NCI-H510A (cell line): Measurements from ENCODE around the gene B3GNT7.
A peak's percentile ranks its signal among the peaks of the same experiment; 100 is the strongest.
"Not testable (repeated sequence)": the region's sequence is repeated elsewhere in the genome, so short reads cannot be mapped to it uniquely, and the experiment has no call there.

Source experiments
- DNase-seq: peaks from one replicate; lab custom pipeline; 2025; lab: John Stamatoyannopoulos, UW

The B3GNT7 gene, protein sequence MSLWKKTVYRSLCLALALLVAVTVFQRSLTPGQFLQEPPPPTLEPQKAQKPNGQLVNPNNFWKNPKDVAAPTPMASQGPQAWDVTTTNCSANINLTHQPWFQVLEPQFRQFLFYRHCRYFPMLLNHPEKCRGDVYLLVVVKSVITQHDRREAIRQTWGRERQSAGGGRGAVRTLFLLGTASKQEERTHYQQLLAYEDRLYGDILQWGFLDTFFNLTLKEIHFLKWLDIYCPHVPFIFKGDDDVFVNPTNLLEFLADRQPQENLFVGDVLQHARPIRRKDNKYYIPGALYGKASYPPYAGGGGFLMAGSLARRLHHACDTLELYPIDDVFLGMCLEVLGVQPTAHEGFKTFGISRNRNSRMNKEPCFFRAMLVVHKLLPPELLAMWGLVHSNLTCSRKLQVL

DNA sequence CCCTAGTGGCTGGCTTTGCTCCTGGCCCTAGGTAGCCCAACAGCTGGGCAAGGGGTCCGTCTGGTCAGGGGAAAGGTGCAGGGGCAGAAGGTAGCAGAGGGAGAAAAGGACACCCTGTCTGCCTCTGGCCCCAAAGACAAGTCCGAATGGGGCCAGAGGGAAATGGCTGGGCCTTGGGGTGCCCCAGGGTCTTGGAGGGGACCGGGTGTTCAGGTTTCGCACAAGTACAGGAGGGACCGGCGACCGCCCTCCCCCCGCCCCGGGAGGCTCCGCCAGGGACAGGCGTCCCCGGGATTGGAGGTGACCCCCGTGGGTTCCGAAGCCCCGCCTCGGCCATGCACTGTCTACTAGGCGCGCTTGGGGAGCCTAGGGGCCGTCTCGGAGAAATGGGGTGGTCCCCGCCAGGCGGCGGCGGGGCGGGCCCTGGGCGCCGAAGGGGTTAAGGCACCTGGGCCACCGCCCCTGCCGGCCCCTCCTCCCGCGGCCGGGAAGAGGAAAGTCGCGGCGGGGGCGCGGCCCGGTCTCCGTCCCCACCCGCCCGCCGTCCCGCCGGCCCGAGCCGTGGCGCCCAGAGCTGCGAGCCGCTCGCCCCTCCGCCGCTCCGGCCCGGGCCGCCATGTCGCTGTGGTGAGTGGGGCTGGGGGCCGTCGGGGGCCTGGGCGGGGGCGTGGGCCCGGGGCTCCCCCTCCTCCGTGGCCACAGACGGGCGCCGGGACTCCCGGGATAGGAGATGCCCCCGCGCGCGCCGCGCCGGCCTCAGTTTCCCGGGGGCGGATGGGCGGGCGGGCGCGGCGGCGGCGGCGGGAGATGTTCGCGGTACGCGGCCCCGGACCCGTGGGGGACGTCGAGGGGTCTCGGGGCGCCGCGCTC, at the start of gene B3GNT7:
Gene B3GNT7, plus strand, starts transcription at position 523 of the 870 bp plus-strand sequence. Its CDS starts 94 bp downstream, at position 617.
- DNase-seq: peak; percentile 43

DNA sequence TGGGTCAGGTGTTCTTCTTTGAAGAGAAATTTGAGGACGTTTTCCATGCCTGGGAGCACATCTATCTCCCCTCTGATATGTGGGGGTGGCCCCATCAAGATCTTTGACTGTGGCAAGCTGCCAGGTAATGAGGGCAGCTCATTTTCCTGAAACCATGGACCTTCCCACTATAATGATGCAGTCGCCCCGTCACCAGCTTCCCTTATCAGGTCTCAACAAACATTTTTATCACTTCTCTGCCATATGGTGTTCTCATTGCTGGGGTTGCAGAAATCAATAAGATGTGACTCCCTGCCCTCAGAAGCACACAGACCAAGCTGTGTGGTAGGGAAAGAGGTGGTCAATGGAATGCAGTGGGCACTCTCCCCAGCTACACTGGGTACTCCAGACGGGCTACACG, 48.4 kb upstream of the B3GNT7 start:
- DNase-seq: no peak

DNA sequence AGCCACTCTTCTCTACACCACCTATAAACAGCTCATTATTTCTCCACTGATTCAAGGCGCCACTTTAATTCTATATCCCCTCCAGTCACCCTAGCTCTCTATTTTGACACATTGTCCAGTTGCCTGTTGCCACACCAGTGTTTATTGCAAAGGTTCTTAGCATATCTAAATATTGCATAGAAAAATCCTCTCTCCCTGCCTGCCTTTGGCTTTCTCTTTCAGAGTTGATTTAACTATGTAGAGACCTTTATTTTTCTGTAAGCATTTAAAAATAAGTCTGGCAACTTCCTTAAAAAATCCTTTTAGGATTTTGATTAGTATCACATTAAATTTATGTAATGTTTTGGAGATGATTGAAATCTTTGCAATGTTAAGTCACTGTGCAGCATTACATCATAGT, 47.9 kb upstream of the B3GNT7 start:
- DNase-seq: no peak

DNA sequence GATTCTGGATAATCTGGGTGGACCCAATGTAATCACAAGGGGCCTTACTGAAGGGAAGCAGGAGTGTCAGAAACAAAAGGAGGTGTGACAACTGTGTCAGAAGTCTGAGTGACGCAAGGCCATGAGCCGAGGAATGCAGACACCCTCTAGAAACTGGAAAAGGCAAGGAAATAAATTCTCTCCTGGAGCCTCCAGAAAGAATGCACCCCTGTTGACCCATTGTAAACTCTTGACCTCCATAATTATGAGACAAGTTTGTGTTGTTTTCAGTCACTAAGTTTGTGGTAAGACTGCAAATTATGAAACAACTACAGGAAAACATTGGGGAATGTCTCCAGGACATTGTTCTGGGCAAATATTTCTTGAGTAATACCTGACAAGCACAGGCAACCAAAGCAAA, 47.3 kb upstream of the B3GNT7 start:
- no peak for DNase-seq

DNA sequence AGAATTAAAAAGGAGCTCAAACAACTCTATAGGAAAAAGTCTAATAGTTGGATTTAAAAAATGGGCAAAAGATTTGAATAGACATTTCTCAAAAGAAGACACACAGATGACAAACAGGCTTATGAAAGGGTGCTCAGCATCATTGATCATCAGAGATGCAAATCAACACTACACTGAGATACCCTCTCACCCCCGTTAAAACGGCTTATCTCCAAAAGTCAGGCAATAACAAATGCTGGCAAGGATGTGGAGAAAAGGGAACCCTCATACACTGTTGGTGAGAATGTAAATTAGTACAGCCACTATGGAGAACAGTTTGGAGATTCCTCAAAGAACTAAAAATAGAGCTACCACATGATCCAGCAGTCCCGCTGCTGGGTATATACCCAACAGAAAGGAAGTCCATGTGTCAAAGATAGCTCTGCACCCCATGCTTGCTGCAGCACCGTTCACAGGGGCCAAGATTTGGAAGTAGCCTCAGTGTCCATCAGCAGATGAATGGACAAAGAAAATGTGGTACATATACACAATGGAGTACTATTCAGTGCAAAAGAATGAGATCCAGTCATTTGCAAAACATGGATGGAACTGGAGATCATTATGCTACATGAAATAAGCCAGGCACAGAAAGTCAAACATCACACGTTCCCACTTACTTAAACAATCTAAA, 46.7 kb upstream of the B3GNT7 start:
- DNase-seq: no peak

DNA sequence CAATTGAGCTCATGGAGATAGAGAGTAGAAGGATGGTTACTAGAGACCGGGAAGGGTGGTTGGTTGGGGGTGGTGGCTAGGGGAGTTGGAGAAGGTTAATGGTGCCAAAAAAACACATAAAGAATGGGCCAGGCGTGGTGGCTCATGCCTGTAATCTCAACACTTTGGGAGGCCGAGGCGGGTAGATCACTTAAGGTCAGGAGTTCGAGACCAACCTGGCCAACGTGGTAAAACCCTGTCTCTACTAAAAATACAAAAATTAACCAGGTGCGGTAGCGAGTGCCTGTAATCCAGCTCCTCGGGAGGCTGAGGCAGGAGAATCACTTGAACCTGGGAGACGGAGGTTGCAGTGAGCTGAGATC, 46.2 kb upstream of the B3GNT7 start:
- not testable (repeated sequence) for DNase-seq

DNA sequence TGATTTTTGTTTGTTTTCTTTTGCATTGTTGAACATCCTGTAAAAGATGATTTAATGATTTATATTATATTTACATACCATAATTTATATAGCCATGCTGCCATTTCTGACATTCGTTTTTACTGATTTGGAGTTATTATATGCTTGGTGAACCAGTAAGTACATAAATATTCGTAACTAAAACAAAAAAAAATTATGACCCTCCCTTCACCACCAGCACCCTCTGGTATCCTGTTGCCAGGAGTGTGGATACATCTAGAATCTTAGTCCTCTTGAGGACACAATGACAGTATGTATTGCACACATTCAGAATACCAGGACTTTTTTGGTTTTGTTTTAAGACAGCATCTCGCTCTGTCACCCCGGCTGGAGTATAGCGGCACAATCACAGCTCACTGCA, 43.9 kb upstream of the B3GNT7 start:
- DNase-seq: no peak

DNA sequence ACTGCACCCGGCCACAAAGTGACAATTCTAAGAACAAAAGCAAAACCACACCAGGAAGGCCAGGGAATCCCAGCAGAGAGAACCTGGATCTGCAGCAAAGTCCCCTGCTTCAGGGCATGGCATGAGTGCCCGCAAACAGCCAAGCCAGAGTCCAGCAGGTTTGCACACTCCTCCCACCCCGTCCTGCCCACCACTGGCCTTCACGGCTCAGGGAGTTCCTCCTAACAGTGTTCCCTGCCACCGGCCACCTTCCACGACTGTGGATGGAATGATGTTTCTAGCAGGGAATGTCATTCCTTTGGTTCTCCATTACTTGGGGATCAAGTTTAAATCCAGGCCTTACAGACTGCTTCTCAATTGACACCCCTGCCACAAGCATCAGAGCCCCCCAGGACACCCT, 42.0 kb upstream of the B3GNT7 start:
- DNase-seq: no peak

DNA sequence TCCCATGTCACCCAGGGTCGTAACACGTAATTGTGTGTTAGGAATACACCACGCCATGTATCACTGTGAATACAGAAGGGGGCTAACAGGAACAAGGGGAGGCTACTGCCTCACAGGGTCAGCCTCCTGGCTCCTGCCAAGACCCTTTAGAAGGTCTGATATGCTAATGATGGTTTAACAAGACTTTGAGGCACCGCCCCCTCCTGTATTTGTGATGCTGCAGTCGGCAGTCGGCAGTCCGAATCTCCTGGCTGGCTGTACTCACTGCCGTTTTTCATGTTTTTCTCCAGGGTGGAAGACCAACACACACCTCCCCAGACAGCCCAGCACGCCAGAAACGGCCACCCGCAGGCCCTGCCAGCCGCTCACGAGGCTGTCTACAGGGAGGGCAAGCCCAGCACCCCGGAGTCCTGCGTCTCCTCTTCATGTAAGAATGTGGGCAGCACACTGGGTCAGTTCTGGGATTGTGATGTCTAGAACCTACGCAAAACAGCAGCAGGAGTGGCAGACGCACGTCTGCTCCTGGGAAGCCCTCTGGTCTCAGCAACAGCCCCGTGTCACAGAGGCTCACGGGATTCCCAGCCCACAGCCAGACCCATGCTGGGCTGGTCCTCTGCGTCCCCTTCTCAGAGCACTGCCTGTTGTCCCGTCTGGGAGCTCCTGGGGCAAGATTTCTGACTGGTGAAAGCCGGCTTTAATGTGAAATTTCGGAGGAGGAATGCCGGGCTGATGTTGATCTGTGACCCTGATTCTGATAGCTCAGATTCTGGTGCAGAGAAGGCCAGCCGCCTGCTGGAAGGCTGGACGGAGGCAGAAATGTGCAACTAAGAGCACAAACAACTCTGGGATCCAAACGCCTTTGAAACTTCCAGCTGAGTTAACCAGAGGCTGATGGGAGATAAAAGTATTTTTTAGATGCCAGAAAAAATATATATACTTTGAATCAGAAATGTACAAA, 39.7 kb upstream of the B3GNT7 start:
- DNase-seq: no peak

DNA sequence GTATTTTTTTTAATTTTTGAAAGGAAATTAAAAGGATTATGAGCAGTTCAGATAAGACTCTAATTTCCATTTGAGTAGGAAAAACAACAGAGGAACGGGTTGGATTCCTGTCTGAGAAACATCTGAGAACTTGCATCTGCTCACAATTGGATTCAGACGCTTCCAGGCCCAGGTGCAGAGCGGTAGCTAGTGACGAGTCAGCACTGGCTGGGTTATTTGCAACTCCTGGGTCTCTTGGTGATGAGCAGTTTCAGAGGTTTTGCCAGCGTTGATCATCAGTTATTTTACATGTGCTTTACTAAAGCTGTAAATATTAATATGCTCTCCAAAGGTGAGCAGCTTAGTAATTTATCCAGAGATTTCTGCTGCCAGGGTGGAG, 39.1 kb upstream of the B3GNT7 start:
- DNase-seq: no peak

DNA sequence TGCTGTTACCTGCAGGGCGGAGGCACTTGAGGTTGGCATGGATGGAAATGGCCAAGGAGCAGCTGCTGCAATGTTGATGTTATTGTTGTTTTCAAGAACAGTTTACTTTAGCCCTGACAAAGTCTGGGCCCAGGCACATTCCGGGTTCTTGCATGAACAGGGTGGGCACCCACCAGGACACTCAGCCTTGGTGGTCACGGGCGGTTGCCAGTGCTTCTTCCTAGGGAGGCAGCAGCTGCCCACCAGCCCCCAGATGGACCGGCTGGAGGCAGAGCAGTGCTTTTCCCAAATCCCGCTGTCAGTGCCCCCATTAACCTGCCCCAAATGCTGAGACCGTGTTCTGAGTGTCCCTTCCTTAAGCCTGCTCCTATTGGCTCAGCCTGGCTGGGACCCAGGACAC, 38.5 kb upstream of the B3GNT7 start:
- DNase-seq: no peak

DNA sequence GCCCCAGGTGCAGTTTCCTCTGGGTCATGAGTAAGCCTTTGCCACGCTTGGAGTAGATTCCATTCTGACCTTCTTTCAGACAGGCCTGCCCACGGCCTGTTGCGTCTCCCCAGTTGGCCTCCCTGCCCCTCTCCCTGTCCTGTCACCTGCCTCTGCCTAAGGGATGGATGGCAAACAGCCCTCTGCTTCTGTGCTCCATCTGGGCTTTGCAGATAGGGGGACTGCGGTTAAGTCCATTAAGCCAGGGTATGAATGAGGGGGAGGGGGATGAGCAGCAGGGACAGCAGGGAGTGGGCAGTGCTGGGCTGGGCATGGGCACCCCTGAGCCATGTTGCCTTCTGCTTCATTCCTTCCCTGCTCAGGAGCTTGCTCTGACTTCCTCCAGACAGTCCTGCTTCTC, 37.6 kb upstream of the B3GNT7 start:
- no peak for DNase-seq

DNA sequence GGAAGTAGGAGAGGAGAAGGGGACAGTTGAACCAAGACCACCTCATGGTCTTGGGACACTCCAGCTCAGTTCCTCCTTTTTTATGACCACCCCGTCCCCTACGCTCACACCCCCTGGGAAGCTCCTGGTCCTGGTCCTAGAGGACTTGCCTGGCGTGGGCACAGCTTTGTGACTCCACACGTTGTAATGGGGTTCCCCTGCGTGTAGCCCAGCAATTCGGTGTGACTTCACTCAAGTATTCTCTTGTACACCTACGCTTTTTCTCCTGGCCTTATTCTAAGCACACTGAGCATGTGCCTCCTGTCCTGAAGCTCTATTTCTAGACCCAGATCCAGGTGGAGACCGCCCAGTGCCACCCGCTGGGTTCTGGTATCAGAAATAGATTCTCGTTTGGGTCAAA, 36.1 kb upstream of the B3GNT7 start:
- no peak for DNase-seq

DNA sequence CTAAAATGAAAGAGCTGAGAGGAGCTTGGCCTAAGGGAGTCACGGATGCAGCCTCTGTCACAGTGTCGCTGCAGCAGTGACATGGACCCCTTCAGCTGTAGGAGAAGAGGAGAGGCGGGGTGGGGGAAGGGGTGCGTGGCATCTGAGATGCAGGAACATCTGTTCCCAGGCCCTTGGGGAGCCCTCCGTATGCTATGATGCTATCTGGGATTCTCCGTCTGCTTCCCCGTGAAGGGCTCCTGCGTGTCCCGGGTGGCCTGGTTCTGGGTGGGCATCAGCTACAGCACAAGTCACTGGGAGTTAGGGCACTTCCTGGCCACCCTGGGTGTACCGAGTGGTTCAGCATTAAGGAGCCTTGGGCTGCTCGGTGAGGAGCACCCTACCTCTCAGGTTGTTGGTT, 35.6 kb upstream of the B3GNT7 start:
- no peak for DNase-seq

DNA sequence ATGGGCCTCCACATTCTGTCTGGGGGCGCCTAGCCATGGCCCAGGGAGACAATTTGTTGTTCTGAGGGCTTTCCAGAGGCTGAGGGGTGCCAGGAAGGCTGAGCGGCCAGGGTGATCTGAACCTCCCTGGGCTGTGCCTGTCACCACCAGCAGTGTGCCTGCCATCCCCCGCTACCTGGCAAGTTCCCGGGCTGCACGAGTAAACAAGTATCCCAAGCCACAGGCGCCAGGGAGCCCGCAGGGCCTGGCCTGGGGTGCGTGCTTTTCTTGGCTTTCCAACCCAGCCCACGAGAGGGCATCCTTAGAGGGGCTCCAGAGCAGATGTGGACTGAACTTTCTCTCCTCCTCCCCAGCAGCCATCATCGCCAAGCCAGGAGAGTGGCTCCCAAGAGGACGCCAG, 35.1 kb upstream of the B3GNT7 start:
- DNase-seq: no peak

DNA sequence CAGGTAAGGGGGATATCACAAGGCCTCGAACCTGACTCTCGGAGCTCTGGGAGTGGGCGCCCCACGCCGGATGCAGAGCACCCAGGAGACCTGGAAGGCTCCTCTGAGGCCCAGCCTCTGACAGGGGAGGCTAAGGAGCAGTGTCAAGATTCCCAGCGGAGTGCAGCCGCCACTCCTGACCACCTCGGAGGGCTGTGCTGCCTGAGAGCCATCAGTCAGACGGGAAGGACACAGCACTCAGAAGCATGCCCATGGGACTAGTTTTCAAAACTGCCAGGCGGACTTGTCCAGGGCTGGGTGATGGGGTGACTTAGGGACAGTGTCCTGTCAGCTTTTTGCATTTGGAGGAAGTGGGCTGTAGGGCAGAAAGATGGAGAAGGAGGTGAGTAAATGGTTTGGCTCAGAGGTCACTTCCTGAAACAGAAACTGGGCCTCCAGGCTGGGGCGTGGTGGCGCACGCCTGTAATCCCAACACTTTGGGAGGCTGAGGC, 34.6 kb upstream of the B3GNT7 start:
- DNase-seq: no peak

DNA sequence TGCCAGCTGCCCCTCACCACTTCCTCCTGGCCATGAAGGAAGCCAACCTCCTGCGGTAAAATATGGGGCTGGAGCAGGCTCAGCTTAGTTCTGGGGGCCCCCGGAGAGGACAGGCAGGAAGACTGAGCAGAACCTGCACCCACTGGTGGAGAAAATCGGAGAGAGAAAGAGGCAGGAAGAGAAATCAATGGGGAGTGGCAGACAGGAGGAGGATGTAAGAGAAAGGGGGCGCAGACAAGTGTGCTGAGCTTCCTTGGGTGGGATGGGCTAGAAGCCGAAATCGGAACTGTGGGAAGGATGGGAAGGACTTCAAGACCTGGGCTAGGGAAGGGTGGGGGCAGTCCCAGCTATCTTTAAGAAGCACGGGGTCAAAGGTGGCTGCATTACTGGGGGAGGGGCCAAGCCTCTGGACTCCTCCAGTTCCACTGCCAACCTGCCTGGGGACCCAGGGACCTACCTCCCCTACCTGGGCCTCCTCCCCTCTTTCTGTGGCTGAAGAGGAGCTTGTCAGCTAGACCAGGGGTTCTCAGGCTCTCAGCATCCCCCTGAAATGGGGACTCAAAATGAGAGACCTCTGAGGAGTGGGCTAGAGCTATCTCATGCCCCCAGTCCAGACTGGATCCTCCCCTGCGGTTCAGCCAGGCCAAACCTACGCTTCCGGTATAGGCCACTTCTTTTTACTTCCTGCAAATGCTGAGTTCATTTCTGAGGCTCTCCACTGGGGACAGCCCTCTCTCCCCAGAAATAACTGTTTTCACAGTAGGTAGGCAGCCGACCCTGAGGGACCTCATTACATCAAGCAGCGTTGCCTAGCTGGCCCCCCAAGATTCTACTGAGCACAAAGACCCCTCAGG, 33.6 kb upstream of the B3GNT7 start:
- DNase-seq: no peak

DNA sequence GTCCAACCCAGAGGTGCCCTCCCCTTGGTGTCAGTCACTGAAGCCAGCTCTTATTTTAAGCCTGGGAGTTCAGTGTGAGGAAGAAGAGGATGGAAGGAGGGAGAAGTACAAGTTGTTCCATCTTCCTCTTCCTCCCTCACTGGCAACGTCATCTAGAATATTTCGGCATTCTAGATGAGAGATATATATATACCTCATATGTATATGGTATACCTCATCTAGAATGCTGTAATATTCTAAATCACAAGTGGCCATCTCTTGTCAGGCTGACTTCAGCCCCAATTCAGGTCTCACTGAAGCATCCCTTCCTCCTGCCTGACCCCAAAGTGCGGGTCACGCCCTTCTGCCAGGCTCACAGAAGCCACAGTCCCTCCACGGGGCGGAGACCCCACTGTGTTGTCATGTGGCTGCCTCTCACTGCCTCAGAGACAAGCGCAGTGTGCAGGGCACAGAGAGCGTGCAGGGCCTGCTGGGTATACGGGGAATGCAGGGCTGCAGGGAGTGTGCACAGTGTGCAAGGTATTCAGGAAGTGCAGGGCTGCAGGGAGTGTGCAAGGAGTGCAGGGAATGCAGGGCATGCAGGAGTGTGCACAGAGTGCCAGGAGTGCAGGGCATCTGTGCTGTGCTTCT, 32.8 kb upstream of the B3GNT7 start:
- DNase-seq: no peak

DNA sequence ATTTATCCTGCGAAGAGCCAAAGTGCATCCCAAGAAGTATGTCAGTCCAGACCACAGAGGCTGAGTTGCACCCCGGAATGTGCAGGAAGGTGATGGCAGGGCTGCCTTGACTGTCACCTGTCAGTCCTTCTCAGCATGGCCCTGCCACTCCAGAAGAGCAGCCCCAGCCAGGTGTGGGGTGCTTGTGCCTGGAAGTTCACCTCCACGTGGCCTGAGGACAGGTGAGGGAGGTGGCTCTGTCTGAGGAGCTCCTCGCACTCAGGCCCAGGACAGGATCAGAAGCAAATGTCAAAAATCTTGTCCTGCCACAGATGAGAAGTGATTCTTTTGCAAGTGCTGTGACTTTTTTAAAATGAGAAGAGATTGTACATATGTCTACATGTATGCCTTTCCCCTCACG, 31.4 kb upstream of the B3GNT7 start:
- no peak for DNase-seq
